Measurements from ENCODE around the gene CACNB4. TPM values are rescaled to one million over a fixed set of nuclear protein-coding genes. Genes with fewer than 3 reads are reported as not detected.

CACNB4 gene
- total RNA-seq, 1 donor from 2014 or later: 11.4 TPM

GRCh38 chr2:151852260-151853069, 246.4 kb downstream of the CACNB4 start:
- ATAC-seq: peak; percentile 84
- DNase-seq (ENCODE audit: low spot score): no peak
- intact Hi-C loops (cut with DNase I): no loop called here

GRCh38 chr2:151851761-151852160, 247.1 kb downstream of the CACNB4 start:
- intact Hi-C loops (cut with DNase I): loop anchor here (2.0 kb wide), 1 partner anchor 47 kb away; no protein-coding TSS in a partner anchor
- ATAC-seq (peak; percentile 33), DNase-seq (ENCODE audit: low spot score) (no peak)

- ATAC-seq: no peak
- intact Hi-C loops (cut with DNase I): loop anchor here (2.0 kb wide), 1 partner anchor 45 kb away; no protein-coding TSS in a partner anchor
- no peak for DNase-seq (ENCODE audit: low spot score)
Measured at GRCh38 chr2:151849413-151850010, 249.3 kb downstream of the CACNB4 start.

GRCh38 chr2:151845884-151846283, 253.0 kb downstream of the CACNB4 start:
- DNase-seq (ENCODE audit: low spot score) (no peak), ATAC-seq (no peak)
- intact Hi-C loops (cut with DNase I): no loop called here

- ATAC-seq (no peak), DNase-seq (ENCODE audit: low spot score) (no peak)
- intact Hi-C loops (cut with DNase I): no loop called here
Measured at GRCh38 chr2:151845481-151845880, 253.4 kb downstream of the CACNB4 start.

- DNase-seq (ENCODE audit: low spot score): no peak
- intact Hi-C loops (cut with DNase I): no loop called here
- ATAC-seq: peak; percentile 33
Measured at GRCh38 chr2:151844211-151844896, 254.5 kb downstream of the CACNB4 start.

- DNase-seq (ENCODE audit: low spot score) (no peak), ATAC-seq (peak; percentile 57)
- intact Hi-C loops (cut with DNase I): no loop called here
Measured at GRCh38 chr2:151843691-151844061, 255.2 kb downstream of the CACNB4 start.

- DNase-seq (ENCODE audit: low spot score) (no peak), ATAC-seq (peak; percentile 80)
- intact Hi-C loops (cut with DNase I): no loop called here
Measured at GRCh38 chr2:151842830-151843690, 255.8 kb downstream of the CACNB4 start.

- DNase-seq (ENCODE audit: low spot score) (no peak), ATAC-seq (no peak)
- intact Hi-C loops (cut with DNase I): no loop called here
Measured at GRCh38 chr2:151841047-151841424, 257.8 kb downstream of the CACNB4 start.

GRCh38 chr2:151840216-151841046, 258.4 kb downstream of the CACNB4 start:
- intact Hi-C loops (cut with DNase I): no loop called here
- DNase-seq (ENCODE audit: low spot score): no peak
- peak; percentile 26 for ATAC-seq

GRCh38 chr2:151837926-151838325, 260.9 kb downstream of the CACNB4 start:
- no peak for DNase-seq (ENCODE audit: low spot score)
- intact Hi-C loops (cut with DNase I): no loop called here
- no peak for ATAC-seq

GRCh38 chr2:151833984-151834383, 264.9 kb downstream of the CACNB4 start:
- intact Hi-C loops (cut with DNase I): no loop called here
- ATAC-seq (no peak), DNase-seq (ENCODE audit: low spot score) (no peak)

GRCh38 chr2:151830961-151831360, 267.9 kb downstream of the CACNB4 start:
- intact Hi-C loops (cut with DNase I): no loop called here
- DNase-seq (ENCODE audit: low spot score) (no peak), ATAC-seq (no peak)

GRCh38 chr2:151828890-151829324, 269.9 kb downstream of the CACNB4 start:
- ATAC-seq: no peak
- intact Hi-C loops (cut with DNase I): no loop called here
- DNase-seq (ENCODE audit: low spot score): no peak

- ATAC-seq: peak; percentile 99
Measured at GRCh38 chr2:151828143-151828889, 270.5 kb downstream of the CACNB4 start, which contains the start of gene ARL5A. Gene ARL5A (minus strand): TSS chr2:151828421. CDS start chr2:151828176, 245 bp downstream.

GRCh38 chr2:151827564-151828142, 271.2 kb downstream of the CACNB4 start:
- ATAC-seq (peak; percentile 52), DNase-seq (ENCODE audit: low spot score) (peak; percentile 79)
- intact Hi-C loops (cut with DNase I): no loop called here

More at GRCh38 chr2:151828143-151828889, 270.5 kb downstream of the CACNB4 start, which contains the start of gene ARL5A:
- intact Hi-C loops (cut with DNase I): no loop called here
- DNase-seq (ENCODE audit: low spot score): peak; percentile 98

GRCh38 chr2:151826737-151827157, 272.1 kb downstream of the CACNB4 start:
- intact Hi-C loops (cut with DNase I): no loop called here
- DNase-seq (ENCODE audit: low spot score) (no peak), ATAC-seq (no peak)
